ENCODE results near the gene SERPINA5. TPM values are rescaled to one million over a fixed set of nuclear protein-coding genes. Genes with fewer than 3 reads are reported as not detected.

Gene SERPINA5
- total and polyA plus RNA-seq, 2 of the 8 experiments (the other 6 are each of a cell fraction or from before 2014, with no cell fraction given) = 1.8 to 1.9 TPM

GRCh38 chr14:94617988-94618822, 37.0 kb downstream of the SERPINA5 start:
- POLR2A ChIA-PET (ENCODE audit: partially characterized antibody) = no interaction called here
- CTCF ChIA-PET (ENCODE audit: partially characterized antibody) = interaction anchor here (1.2 to 1.3 kb wide), 2 partner anchors 19 to 74 kb away, joined by 3 read pairs; no protein-coding TSS in a partner anchor
- WGBS, 2 experiments (ENCODE audit: extremely low coverage in 1 of 2, insufficient coverage in 1 of 2, insufficient read length in 1 of 2, insufficient replicate concordance in 2 of 2, low coverage in 1 of 2, low lambda C conversion rate in 2 of 2, missing lambda C conversion rate in 1 of 2) = 81% methylated on average over 3 of the region's 3 CpGs; no CpG with 5 or more reads in 1 of the 2 experiments
- no peak for TF ChIP-seq CHD1 (IDR thresholded peaks at IDR 0.05; ENCODE audit: low read depth, low read length)
- no peak for TF ChIP-seq RAD21 (IDR thresholded peaks at IDR 0.05 in 1 of 2, conservative IDR thresholded peaks at IDR 0.05 in 1 of 2; ENCODE audit: low read depth in 2 of 2, low read length in 2 of 2)
- no peak for TF ChIP-seq POLR2AphosphoS5 (IDR thresholded peaks at IDR 0.05; ENCODE audit: low read depth, low read length)
- TF ChIP-seq JUND (IDR thresholded peaks at IDR 0.05; ENCODE audit: low read length) = no peak
- no peak for TF ChIP-seq PHF8 (conservative IDR thresholded peaks at IDR 0.05; ENCODE audit: low read depth, low read length)
- no peak for TF ChIP-seq CTBP2 (IDR thresholded peaks at IDR 0.05; ENCODE audit: borderline replicate concordance, insufficient read depth, insufficient read length, low read length)
- no peak for TF ChIP-seq ASH2L (IDR thresholded peaks at IDR 0.05; ENCODE audit: low read length)
- no peak for TF ChIP-seq RFX5 (IDR thresholded peaks at IDR 0.05; ENCODE audit: borderline replicate concordance, low read depth, low read length)
- no peak for TF ChIP-seq E2F6 (IDR thresholded peaks at IDR 0.05)
- no peak for TF ChIP-seq POLR2A (IDR thresholded peaks at IDR 0.05; ENCODE audit: control extremely low read depth in 1 of 2, low read depth in 2 of 2, low read length in 2 of 2)
- TF ChIP-seq, protein P1, sequence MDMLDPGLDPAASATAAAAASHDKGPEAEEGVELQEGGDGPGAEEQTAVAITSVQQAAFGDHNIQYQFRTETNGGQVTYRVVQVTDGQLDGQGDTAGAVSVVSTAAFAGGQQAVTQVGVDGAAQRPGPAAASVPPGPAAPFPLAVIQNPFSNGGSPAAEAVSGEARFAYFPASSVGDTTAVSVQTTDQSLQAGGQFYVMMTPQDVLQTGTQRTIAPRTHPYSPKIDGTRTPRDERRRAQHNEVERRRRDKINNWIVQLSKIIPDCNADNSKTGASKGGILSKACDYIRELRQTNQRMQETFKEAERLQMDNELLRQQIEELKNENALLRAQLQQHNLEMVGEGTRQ (IDR thresholded peaks at IDR 0.05; ENCODE audit: low read length) = no peak

More at GRCh38 chr14:94617988-94618822, 37.0 kb downstream of the SERPINA5 start:
- Histone ChIP-seq H4K91ac (replicated peaks; ENCODE audit: insufficient read length, low read length) (no peak overlapping the region), H3K79me2 (ENCODE audit: control insufficient read depth in 1 of 2, insufficient read depth in 2 of 2, low read length in 2 of 2) (no peaks in the 10 kb centered on the region), H3K27ac (ENCODE audit: low read depth, low read length) (no peak overlapping the region), H3K9me3 (ENCODE audit: insufficient read depth in 2 of 2, low read depth in 1 of 2, low read length in 1 of 2) (peaks cover 14 to 28% of the 10 kb centered on the region in 2 experiments), H3K4ac (replicated peaks; ENCODE audit: insufficient read length, low read depth, low read length) (no peak overlapping the region), H3K18ac (ENCODE audit: extremely low read depth, low read length) (no peak overlapping the region), H4K20me1 (replicated peaks in 1 of 2; ENCODE audit: control insufficient read depth in 1 of 2, insufficient read depth in 2 of 2, low read length in 2 of 2) (no peaks in the 10 kb centered on the region), H2BK120ac (replicated peaks; ENCODE audit: low read depth, low read length) (no peak overlapping the region), H3K56ac (replicated peaks; ENCODE audit: insufficient read length, low read depth, low read length) (no peak overlapping the region), H2BK15ac (ENCODE audit: low read length) (no peak overlapping the region), H2AFZ (ENCODE audit: low read length) (no peak overlapping the region), H4K5ac (ENCODE audit: insufficient read length, low read depth, low read length) (no peak overlapping the region), H3K23me2 (ENCODE audit: low read depth, low read length) (no peaks in the 10 kb centered on the region), H3K27me3 (replicated peaks in 1 of 4; ENCODE audit: control insufficient read depth in 3 of 4, extremely low read depth in 1 of 4, insufficient read depth in 3 of 4, low read length in 3 of 4) (no peaks in the 10 kb centered on the region), H2BK12ac (ENCODE audit: low read depth, low read length) (no peak overlapping the region), H3K4me3 (ENCODE audit: extremely low read depth in 1 of 4, insufficient read depth in 2 of 4, low read depth in 3 of 4, low read length in 4 of 4) (no peak overlapping the region), H2BK20ac (ENCODE audit: low read length) (no peak overlapping the region), H2AK5ac (ENCODE audit: low read depth, low read length) (no peak overlapping the region), H3K23ac (ENCODE audit: insufficient read length) (no peak overlapping the region), H3K36me3 (ENCODE audit: control insufficient read depth in 2 of 4, insufficient read depth in 4 of 4, low read length in 3 of 4) (0 out of 8 replicates have a peak, but pooled peaks cover 0 to 2% (median 0%) of the 10 kb centered on the region in 4 experiments), H4K8ac (ENCODE audit: extremely low read depth, insufficient read depth, low read length) (no peak overlapping the region), H3K9ac (replicated peaks in 1 of 4; ENCODE audit: extremely low read depth in 1 of 4, low read depth in 3 of 4, low read length in 3 of 4) (no peak overlapping the region), H3K79me1 (ENCODE audit: low read depth, low read length) (no peaks in the 10 kb centered on the region), H2BK5ac (ENCODE audit: low read depth, low read length) (no peak overlapping the region), H3K14ac (ENCODE audit: insufficient read length) (no peak overlapping the region), H3K4me1 (replicated peaks in 1 of 4; ENCODE audit: control insufficient read depth in 3 of 4, insufficient read depth in 4 of 4, low read length in 3 of 4) (no peaks in the 10 kb centered on the region), H3K4me2 (ENCODE audit: insufficient read depth in 1 of 2, low read depth in 2 of 2, low read length in 2 of 2) (no peak overlapping the region)
- DNase-seq (ENCODE audit: low read depth in 1 of 2, low spot score in 2 of 2) (no peak), FAIRE-seq (no peak)

Measured in H1 (cell line).